Kidney (tissue), 14 donors: ENCODE measurements around the gene CCT3. TPM values are rescaled to one million over a fixed set of nuclear protein-coding genes. Genes with fewer than 3 reads are reported as not detected.
"Not testable (repeated sequence)": the region's sequence is repeated elsewhere in the genome, so short reads cannot be mapped to it uniquely, and the experiment has no call there.

Experiments
- DNase-seq, 5 donors: peaks; one replicate each; pipeline ENCODE4 v3.0.0-alpha.2; 2013 to 2020
- FAIRE-seq: peaks from 2 replicates; lab custom pipeline; 2012; peaks lifted over from hg19 to GRCh38; lab: Jason Lieb, UNC
- H3K27ac ChIP-seq, 2 donors: one replicate each; pipeline ENCODE4 v1.7.0; 2013; ENCODE audit warnings: low read depth in 2 of 2, low read length in 2 of 2, inconsistent platforms in 1 of 2
- H3K27me3 ChIP-seq: one replicate; pipeline ENCODE4 v1.7.1; 2013; ENCODE audit warnings: low read length, inconsistent platforms; ENCODE audit not compliant: control insufficient read depth, insufficient read depth
- H3K36me3 ChIP-seq, 3 donors: one replicate each; pipeline versions ENCODE4 v1.7.0 to v1.7.1; 2013; ENCODE audit warnings: low read length in 3 of 3, control low read depth in 1 of 3, inconsistent platforms in 1 of 3; ENCODE audit not compliant: insufficient read depth in 3 of 3, control insufficient read depth in 2 of 3
- H3K4me1 ChIP-seq, 3 donors: one replicate each; pipeline versions ENCODE4 v1.7.0 to v1.7.1; 2013; ENCODE audit warnings: low read length in 3 of 3, inconsistent platforms in 1 of 3, low read depth in 1 of 3; ENCODE audit not compliant: control insufficient read depth in 2 of 3, insufficient read depth in 2 of 3
- H3K4me3 ChIP-seq, 3 donors: one replicate each; pipeline versions ENCODE4 v1.7.0 to v1.8.1; 2013; ENCODE audit warnings: low read length in 3 of 3, control low read depth in 1 of 3, inconsistent platforms in 1 of 3
- H3K9ac ChIP-seq, 3 donors: one replicate each; pipeline versions ENCODE4 v1.7.0 to v1.7.1; 2013; ENCODE audit warnings: low read length in 3 of 3, control low read depth in 1 of 3, inconsistent platforms in 1 of 3
- H3K9me3 ChIP-seq, 3 donors: one replicate each; pipeline versions ENCODE4 v1.7.0 to v1.7.1; 2013; ENCODE audit warnings: low read length in 3 of 3, control low read depth in 1 of 3, inconsistent platforms in 1 of 3; ENCODE audit not compliant: control insufficient read depth in 2 of 3, insufficient read depth in 1 of 3
- intact Hi-C: fragments of 100-400 bp; cut with DNase I; formaldehyde crosslinking; loops from one replicate; pipeline ENCODE4 v1.11.1; 2022
- polyA plus RNA-seq: library from polyadenylated mRNA; stranded (reverse); fragments of 350-450 nt; fragmentation: Illumina TruSeq; extraction: RNeasy Lipid Tissue Mini Kit (QIAGEN cat#74804); gene quantifications from one replicate; pipeline ENCODE4 v1.2.3, GENCODE V29; 2014; ENCODE audit warnings: low read depth, low replicate concordance; ENCODE audit not compliant: insufficient read depth
- total RNA-seq: library from RNA; stranded (reverse); fragmentation: NEBNext Ultra II Directional; extraction: Animal tissue kit (Norgen Biotek cat#: 25700); gene quantifications from one replicate; pipeline ENCODE4 v1.2.1, GENCODE V29; 2021
- TF ChIP-seq, protein P1 (sequence below): IDR thresholded peaks from 3 replicates; pipeline ENCODE4 v1.5.1; 2012; ENCODE audit warnings: mild to moderate bottlenecking, moderate library complexity, borderline replicate concordance; ENCODE audit not compliant: insufficient read depth; ENCODE audit errors: extremely low read depth
- donor health status: control.
- donor health status: control.
- donor health status: control.
- donor health status: control.
- donor health status: control.
- donor health status: DM: yes; HTN: yes; CAD: no.
- donor health status: Normal renal cell carcinoma (clear cell type).

Gene CCT3
- total and polyA plus RNA-seq, 2 donors from 2014 or later, result 149 to 181 TPM

DNA sequence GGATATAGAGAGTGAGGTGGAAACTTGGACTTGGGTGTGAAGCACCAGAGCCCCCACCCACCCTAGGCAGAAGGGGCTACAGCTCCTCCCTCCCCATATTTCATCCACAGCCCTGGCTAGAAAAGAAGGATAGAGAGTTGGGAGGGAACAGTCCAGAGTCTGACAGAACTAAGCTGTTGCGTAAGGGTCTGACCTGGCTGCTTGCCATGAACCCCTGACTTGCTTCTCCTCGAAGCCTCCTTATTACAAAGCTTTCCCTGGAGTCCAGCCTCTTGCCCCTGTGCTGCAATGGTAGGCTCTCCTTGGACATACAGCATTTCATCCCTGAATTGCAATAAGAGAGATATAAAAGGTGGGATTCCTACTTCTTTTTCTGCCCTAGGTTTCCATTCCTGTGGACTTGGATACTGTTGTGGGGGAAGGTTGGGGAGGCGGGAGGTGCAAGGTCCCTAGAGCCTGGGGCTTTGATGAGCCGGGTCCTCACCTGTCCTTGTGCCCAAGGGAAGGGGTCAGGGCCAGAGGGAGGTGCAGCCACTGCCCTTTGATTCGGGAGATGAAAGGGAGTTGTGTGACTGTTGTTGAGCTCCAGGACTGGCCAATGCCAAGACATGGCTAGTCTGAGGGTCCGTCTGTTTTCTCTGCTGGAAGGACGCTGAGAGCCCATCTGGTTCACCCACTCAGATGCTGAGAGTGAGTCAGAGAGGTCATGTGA is 33.6 kb upstream of the CCT3 start:
- Histone ChIP-seq H3K4me3 (no peak overlapping the region), H3K27ac (peak overlapping the region; percentile 13 to 55), H3K9ac (no peak overlapping the region), H3K36me3 (no peaks in the 10 kb centered on the region), H3K9me3 (no peaks in the 10 kb centered on the region), H3K4me1 (peaks cover 0 to 4% (median 0%) of the 10 kb centered on the region in 3 donors), H3K27me3 (peaks cover 2% of the 10 kb centered on the region)
- TF ChIP-seq, protein P1, sequence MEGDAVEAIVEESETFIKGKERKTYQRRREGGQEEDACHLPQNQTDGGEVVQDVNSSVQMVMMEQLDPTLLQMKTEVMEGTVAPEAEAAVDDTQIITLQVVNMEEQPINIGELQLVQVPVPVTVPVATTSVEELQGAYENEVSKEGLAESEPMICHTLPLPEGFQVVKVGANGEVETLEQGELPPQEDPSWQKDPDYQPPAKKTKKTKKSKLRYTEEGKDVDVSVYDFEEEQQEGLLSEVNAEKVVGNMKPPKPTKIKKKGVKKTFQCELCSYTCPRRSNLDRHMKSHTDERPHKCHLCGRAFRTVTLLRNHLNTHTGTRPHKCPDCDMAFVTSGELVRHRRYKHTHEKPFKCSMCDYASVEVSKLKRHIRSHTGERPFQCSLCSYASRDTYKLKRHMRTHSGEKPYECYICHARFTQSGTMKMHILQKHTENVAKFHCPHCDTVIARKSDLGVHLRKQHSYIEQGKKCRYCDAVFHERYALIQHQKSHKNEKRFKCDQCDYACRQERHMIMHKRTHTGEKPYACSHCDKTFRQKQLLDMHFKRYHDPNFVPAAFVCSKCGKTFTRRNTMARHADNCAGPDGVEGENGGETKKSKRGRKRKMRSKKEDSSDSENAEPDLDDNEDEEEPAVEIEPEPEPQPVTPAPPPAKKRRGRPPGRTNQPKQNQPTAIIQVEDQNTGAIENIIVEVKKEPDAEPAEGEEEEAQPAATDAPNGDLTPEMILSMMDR, result no peak
- peak in 4 of 5 donors; percentile 53 to 87 (median 76) for DNase-seq
- intact Hi-C loops, result no loop called here
- FAIRE-seq, result no peak

DNA sequence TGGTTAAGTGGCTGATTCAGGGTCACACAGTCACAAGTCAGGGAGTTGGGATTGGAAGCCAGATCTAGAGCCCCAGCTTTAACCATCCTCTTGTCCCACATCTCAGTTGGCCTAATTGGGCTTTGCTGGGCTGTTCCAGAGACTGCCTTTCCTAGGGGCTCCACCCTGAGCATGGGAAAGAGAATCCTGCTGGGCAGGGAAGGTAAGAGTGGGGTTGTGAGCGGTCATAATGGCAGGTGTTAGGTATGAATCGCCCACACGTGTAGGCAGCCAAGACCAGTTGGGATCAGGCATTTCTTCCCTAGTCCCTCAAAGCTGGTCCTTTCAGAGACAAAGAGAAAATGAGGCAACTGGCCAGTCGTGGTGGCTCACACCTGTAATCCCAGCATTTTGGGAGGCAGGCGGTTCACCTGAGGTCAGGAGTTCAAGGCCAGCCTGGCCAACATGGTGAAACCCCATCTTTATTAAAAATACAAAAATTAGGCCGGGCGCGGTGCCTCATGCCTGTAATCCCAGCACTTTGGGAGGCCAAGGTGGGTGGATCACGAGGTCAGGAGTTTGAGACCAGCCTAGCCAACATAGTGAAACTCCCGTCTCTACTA is 31.7 kb upstream of the CCT3 start:
- Histone ChIP-seq H3K27ac (peak overlapping the region; percentile 74 to 88), H3K4me1 (peaks cover 0 to 13% (median 10%) of the 10 kb centered on the region in 3 donors), H3K4me3 (peak overlapping the region; percentile 49 to 78 (median 64)), H3K9ac (peak overlapping the region in 2 of 3 donors; percentile 68 to 81)
- H3K9me3 ChIP-seq, DNase-seq, H3K27me3 ChIP-seq, intact Hi-C loops, FAIRE-seq, H3K36me3 ChIP-seq: not testable (repeated sequence)

DNA sequence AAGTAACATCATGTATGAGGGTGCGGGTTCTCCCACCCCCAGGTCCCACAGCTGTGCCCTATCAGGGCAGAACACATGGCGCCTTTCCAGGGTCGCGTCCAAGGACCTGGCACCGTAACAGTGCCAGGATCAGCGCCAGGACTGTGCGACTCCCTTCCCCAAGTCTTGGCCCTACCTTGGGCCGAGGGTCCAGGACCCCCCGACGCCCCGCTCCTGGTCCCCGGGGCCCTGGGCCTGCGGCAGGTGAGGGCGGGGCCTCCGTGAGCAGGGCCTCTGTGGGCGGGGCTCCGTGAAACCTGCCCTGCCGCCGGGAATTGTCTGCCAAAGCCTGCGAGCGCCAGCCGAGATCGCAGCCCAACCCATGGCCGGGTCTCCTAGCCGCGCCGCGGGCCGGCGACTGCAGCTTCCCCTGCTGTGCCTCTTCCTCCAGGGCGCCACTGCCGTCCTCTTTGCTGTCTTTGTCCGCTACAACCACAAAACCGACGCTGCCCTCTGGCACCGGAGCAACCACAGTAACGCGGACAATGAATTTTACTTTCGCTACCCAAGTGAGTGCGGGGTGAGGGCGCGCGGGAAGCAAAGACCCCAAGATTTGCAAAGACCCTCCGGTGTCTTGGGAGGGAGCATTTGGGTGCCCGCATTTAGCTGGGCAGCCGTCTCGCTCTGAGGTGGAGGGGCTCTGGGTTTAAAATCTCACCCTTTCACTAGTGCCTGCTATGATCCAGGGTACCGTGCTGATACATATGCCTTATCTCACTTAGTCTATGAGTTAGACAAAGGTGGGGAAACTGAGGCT is 31.0 kb upstream of the CCT3 start, which contains the start of gene RHBG:
TSS of gene RHBG (plus strand) at position 323 of the 796 bp plus-strand sequence. CDS start at position 362, 39 bp downstream.
- TF ChIP-seq, protein P1, result no peak
- Histone ChIP-seq H3K27ac (peak within 1 kb of the TSS; percentile 74 to 88), H3K9me3 (no peaks in the 10 kb centered on the region), H3K4me3 (peak within 1 kb of the TSS; percentile 49 to 78 (median 64)), H3K9ac (peak within 1 kb of the TSS in 2 of 3 donors; percentile 68 to 81), H3K4me1 (peaks cover 0 to 15% (median 13%) of the 10 kb centered on the region in 3 donors), H3K27me3 (peaks cover 2% of the 10 kb centered on the region), H3K36me3 (no peaks in the 10 kb centered on the region)
- DNase-seq (peak; percentile 65 to 83 (median 73)), FAIRE-seq (no peak)
- intact Hi-C loops, result no loop called here
